GDM1 (cell line): Measurements from ENCODE around the gene B3GAT1.
A peak's percentile ranks its signal among the peaks of the same experiment; 100 is the strongest.

Source experiments
- DNase-seq: peaks from one replicate; lab custom pipeline; 2025; lab: John Stamatoyannopoulos, UW

Gene B3GAT1

GRCh38 chr11:134371436-134372185 is 40.4 kb downstream of the B3GAT1 start:
- DNase-seq, result no peak

GRCh38 chr11:134370526-134371435 is 41.3 kb downstream of the B3GAT1 start:
- DNase-seq, result no peak

- no peak for DNase-seq
These were observed 42.2 kb downstream of the B3GAT1 start for GRCh38 chr11:134369656-134370525.

- DNase-seq, result no peak
These were observed 44.3 kb downstream of the B3GAT1 start for GRCh38 chr11:134367781-134368180.

GRCh38 chr11:134366254-134366653 is 45.8 kb downstream of the B3GAT1 start:
- no peak for DNase-seq

- no peak for DNase-seq
These were observed 46.8 kb downstream of the B3GAT1 start for GRCh38 chr11:134365011-134365925.

- DNase-seq, result no peak
These were observed 47.8 kb downstream of the B3GAT1 start for GRCh38 chr11:134364261-134364660.

- no peak for DNase-seq
These were observed 48.5 kb downstream of the B3GAT1 start for GRCh38 chr11:134363592-134363991.

- DNase-seq, result no peak
These were observed 48.9 kb downstream of the B3GAT1 start for GRCh38 chr11:134363161-134363560.

- DNase-seq, result no peak
These were observed 49.7 kb downstream of the B3GAT1 start for GRCh38 chr11:134362192-134362901.

GRCh38 chr11:134361661-134362060 is 50.4 kb downstream of the B3GAT1 start:
- no peak for DNase-seq

- peak; percentile 69 for DNase-seq
These were observed 51.8 kb downstream of the B3GAT1 start for GRCh38 chr11:134360050-134360835.

- DNase-seq, result no peak
These were observed 52.4 kb downstream of the B3GAT1 start for GRCh38 chr11:134359646-134360045.

GRCh38 chr11:134358856-134359490 is 53.1 kb downstream of the B3GAT1 start:
- DNase-seq, result no peak

- DNase-seq, result no peak
These were observed 53.7 kb downstream of the B3GAT1 start for GRCh38 chr11:134358165-134358855.

GRCh38 chr11:134357545-134357839 is 54.5 kb downstream of the B3GAT1 start:
- DNase-seq, result no peak

- no peak for DNase-seq
These were observed 55.1 kb downstream of the B3GAT1 start for GRCh38 chr11:134356656-134357544.

GRCh38 chr11:134355656-134356055 is 56.4 kb downstream of the B3GAT1 start:
- no peak for DNase-seq
